HG02623 (cell line): Measurements from ENCODE around the gene RPN2.

ENCODE experiments used
- ATAC-seq: cut with Tn5 transposase; IDR thresholded peaks from one replicate; pipeline ENCODE4 v1.9.1; 2021; ENCODE audit warnings: moderate library complexity; ENCODE audit not compliant: unreplicated experiment

RPN2 gene

GRCh38 chr20:37209661-37210314, 30.7 kb downstream of the RPN2 start:
- no peak for ATAC-seq

GRCh38 chr20:37218441-37218840, 39.3 kb downstream of the RPN2 start:
- ATAC-seq, result no peak

- no peak for ATAC-seq
Measured at GRCh38 chr20:37218976-37219375, 39.8 kb downstream of the RPN2 start.

- no peak for ATAC-seq
Measured at GRCh38 chr20:37219751-37220668, 40.9 kb downstream of the RPN2 start.

GRCh38 chr20:37220731-37221130, 41.6 kb downstream of the RPN2 start:
- ATAC-seq, result no peak

- ATAC-seq, result no peak
Measured at GRCh38 chr20:37222086-37222485, 43.0 kb downstream of the RPN2 start.

GRCh38 chr20:37223053-37223452, 43.9 kb downstream of the RPN2 start:
- no peak for ATAC-seq

- no peak for ATAC-seq
Measured at GRCh38 chr20:37225146-37225545, 46.0 kb downstream of the RPN2 start.

- ATAC-seq, result no peak
Measured at GRCh38 chr20:37226889-37227288, 47.8 kb downstream of the RPN2 start.

- ATAC-seq, result no peak
Measured at GRCh38 chr20:37228082-37228481, 49.0 kb downstream of the RPN2 start.

GRCh38 chr20:37228656-37229055, 49.5 kb downstream of the RPN2 start:
- ATAC-seq, result no peak

- no peak for ATAC-seq
Measured at GRCh38 chr20:37229357-37229756, 50.2 kb downstream of the RPN2 start.

- no peak for ATAC-seq
Measured at GRCh38 chr20:37230200-37230599, 51.1 kb downstream of the RPN2 start.

- ATAC-seq, result no peak
Measured at GRCh38 chr20:37231947-37232630, 53.0 kb downstream of the RPN2 start.

GRCh38 chr20:37233548-37234253, 54.6 kb downstream of the RPN2 start:
- ATAC-seq, result no peak

- no peak for ATAC-seq
Measured at GRCh38 chr20:37234254-37234581, 55.1 kb downstream of the RPN2 start.

GRCh38 chr20:37235065-37235464, 55.9 kb downstream of the RPN2 start:
- no peak for ATAC-seq

GRCh38 chr20:37236462-37236861, 57.3 kb downstream of the RPN2 start:
- no peak for ATAC-seq

GRCh38 chr20:37237656-37238055, 58.5 kb downstream of the RPN2 start:
- ATAC-seq, result no peak

- ATAC-seq, result no peak
Measured at GRCh38 chr20:37238426-37238825, 59.3 kb downstream of the RPN2 start.

- no peak for ATAC-seq
Measured at GRCh38 chr20:37238935-37239451, 59.9 kb downstream of the RPN2 start.
